HG02610 (cell line): ENCODE measurements around the gene ADAP1.

Source experiments
- ATAC-seq: cut with Tn5 transposase; IDR thresholded peaks from one replicate; pipeline ENCODE4 v1.9.1; 2021; ENCODE audit warnings: mild to moderate bottlenecking, moderate library complexity; ENCODE audit not compliant: unreplicated experiment

The ADAP1 gene

DNA sequence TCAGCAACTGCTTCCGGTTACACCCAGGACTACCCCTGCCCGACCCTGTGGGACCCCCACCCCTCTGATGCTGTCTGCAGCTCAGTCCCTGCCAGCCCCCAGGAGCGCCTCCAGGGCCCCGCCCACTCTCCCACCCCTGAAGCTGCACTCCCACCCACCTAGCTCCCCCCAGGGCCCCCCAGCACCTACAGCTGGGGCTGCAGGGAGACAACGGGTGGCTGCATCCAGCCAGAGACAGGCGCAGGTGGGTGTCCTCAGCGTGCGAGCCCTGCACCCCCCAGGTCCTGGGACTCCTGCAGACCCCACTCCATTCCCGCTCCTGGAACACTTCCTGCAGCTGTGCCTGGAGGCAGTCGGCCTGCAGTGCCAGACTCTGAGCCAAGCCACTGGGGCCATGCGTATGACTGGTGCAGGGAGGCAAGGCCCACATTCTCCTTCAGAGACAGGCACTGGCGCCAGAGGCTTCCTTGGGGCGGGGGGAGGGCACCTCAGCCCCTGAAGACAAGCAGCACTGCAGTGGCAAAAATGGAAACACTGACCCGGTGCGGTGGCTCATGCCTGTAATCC is 34.6 kb upstream of the ADAP1 start:
- no peak for ATAC-seq

DNA sequence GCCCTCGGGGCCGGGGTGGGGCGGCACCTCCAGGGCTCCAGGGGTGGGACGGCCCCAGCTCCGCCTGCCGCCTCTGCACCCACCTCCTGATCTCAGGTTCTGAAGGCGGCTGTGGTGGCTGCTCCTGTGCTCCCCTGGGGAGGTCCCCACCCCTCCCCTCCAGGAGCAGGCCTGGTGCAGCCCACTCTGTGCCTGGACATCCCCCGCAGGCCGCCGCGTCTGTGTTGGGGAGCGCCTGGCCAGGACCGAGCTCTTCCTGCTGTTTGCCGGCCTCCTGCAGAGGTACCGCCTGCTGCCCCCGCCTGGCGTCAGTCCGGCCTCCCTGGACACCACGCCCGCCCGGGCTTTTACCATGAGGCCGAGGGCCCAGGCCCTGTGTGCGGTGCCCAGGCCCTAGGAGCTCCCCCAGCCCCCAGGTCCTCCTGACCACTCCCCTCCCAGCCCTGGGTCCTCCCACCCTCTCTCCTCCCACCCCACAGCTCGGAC is 34.0 kb upstream of the ADAP1 start:
- ATAC-seq = no peak

DNA sequence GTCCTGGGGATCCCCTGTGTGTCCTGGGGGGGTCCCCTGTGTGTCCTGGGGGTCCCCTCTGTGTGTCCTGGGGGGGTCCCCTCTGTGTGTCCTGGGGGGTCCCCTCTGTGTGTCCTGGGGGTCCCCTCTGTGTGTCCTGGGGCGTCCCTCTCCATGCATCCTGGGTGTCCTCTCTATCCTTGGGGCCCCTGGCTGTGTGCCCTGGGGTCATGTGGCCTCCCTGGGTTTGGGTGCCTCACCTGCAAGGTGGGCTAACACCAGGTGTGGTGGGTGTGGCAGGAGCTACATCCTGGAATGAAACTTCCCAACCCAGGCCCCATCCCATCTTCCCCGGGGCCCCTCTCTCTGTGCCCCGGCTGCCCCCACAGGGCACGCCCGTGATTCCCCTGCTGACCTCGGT is 33.4 kb upstream of the ADAP1 start:
- no peak for ATAC-seq

DNA sequence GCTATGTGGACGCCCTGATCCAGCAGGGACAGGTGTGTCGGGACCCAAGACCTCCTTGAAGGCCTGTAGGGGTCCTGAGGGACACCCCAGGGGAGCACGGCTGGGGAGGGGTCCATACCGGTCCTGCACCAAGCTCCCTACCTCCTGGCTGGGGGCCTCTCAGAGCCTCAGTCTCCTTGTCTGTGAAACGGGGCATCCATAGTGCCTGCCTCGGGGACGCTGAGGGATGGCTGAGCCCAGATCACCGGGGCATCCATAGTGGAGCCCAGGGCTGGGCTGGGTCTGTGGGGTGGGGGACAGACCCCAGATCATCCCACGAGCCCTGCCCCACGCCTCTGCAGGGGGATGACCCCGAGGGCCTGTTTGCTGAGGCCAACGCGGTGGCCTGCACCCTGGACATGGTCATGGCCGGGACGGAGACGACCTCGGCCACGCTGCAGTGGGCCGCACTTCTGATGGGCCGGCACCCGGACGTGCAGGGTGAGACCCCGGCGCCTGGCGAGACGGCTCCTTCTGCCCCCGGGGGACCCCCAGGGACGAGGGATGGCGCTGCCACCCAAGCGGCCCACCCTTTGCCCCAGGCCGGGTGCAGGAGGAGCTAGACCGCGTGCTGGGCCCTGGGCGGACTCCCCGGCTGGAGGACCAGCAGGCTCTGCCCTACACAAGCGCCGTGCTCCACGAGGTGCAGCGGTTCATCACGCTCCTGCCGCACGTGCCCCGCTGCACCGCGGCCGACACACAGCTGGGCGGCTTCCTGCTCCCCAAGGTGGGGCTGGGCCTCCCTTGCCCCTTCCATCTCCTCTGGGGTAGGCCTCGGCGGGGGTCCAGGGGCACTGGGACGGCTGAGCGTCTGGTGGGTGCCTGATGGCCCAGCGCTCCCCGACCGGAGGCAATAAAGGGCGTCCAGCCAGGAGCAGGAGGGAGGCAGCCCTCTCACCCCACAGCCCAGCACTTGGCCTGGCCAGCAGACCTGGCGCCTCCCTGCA is 32.6 kb upstream of the ADAP1 start:
- no peak for ATAC-seq

DNA sequence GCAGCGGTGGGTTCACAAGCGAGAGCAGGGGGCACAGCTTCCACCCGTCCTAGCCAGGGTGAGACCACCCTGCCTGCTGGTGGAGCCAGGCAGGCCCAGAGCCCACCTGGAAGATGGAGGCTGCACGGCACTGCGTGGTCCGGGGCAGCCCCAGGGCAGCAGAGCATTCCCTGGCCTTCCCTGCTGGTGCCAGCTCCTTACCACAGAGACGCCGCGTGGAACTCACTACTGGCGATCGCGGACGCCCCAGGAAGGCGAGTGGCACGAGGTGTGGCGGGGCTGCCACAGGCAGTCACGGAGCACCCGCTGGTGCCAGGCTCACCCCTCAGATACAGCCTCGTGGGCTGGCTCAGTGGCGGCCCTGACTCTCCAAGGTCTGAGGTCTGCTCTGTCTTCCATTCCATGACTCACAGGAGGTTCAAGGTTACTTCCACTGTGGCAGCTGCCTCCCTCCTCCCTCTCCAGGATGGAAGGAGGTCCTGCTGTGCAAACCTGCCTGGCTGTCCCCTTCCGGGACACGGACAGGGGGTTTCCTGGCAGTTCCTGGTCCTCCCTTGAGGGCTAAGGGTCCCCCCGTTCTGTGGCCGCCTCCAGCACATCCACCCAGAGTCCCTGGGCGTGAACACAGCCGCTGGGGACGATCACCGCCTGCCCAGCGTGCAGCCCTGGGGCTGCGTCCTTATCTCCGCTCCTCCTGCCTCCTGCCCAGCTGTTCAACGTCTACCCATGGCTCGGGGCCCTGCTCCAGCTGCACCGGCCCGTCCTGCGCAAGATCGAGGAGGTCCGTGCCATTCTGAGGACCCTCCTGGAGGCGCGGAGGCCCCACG is 31.6 kb upstream of the ADAP1 start:
- ATAC-seq = no peak

- ATAC-seq = no peak
Observed at GRCh38 chr7:985127-985416, 30.6 kb upstream of the ADAP1 start.

DNA sequence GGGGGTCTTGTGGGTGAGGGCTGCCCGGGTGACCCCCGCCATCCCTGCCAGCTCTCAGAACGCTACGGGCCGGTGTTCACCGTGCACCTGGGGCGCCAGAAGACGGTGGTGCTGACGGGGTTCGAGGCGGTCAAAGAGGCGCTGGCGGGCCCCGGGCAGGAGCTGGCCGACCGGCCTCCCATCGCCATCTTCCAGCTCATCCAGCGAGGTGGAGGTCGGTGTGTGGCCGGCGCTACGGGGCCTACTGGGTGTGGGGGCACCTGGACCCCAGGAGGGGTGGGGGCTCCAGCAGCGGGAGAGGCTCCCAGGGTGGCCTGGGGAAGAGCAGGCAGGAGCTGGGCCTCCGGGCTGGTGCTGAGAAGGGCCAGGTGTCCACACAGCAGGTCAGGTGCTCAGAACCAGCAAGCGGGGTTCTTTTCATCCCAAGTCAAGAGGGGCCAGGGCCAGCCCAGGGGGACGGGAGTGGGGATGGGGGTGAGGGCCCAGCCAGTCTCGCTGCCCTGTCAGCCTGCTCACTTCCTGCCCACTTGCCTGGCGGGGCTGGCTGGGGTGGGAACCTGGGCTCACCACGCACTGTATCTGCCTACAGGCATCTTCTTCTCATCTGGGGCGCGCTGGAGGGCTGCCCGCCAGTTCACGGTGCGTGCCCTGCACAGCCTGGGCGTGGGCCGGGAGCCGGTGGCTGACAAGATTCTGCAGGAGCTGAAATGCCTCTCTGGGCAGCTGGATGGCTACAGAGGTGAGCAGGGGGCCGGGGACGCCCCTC is 30.1 kb upstream of the ADAP1 start:
- ATAC-seq = no peak

DNA sequence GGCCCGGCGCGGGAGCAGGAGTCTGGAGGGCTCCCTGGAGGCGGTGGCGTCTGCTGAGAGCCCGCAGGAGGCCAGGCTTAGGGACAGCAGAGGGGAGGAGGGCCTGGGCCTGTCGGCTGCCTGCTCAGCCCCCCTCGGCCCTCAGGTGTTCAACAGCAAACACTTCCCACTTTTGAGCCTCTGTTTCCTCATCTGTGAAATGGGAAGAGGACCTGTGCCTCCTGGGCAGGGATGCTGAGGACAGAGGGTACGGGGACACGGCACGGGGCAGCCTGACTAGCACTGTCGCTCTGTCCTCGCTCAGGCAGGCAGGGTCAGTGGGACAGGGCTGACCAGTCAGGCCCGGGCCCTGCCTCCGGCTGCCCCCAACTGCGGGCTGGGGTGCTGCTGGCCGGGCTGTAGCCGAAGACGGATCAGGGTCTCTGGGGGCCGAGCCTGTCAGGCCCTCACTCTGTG is 29.2 kb upstream of the ADAP1 start:
- ATAC-seq = no peak

DNA sequence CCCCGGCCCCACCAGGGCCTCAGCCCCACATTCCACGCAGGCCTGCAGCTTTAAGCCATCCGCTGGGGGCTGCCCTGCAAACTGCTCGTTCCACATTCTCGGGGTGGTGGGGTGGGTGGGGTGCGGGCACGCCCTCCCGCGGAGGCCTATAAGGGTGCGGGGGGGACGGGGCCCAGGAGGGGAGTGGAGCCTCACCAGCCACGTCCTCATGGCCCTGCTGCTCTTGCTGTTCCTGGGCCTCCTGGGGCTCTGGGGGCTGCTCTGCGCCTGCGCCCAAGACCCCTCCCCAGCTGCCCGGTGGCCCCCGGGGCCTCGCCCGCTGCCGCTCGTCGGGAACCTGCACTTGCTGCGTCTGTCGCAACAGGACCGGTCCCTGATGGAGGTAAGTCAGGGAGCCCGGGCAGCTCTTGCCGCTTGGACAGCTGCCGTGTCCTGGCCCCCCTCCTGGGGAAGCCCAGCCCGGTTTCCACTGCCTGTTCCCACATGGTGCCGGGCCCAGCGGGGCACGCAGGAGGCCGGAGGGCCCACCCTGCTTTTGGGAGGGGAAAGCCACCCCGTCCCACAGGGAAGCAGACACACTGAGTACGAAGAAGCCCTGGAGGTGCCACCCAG is 28.6 kb upstream of the ADAP1 start, which contains the start of gene CYP2W1:
TSS of gene CYP2W1 (plus strand) at position 178 of the 612 bp plus-strand sequence. CDS start at position 209, 31 bp downstream.
- ATAC-seq = no peak

- ATAC-seq = no peak
Observed at GRCh38 chr7:982511-983003, 28.1 kb upstream of the ADAP1 start.

GRCh38 chr7:981793-982510 is 27.5 kb upstream of the ADAP1 start:
- ATAC-seq = no peak

DNA sequence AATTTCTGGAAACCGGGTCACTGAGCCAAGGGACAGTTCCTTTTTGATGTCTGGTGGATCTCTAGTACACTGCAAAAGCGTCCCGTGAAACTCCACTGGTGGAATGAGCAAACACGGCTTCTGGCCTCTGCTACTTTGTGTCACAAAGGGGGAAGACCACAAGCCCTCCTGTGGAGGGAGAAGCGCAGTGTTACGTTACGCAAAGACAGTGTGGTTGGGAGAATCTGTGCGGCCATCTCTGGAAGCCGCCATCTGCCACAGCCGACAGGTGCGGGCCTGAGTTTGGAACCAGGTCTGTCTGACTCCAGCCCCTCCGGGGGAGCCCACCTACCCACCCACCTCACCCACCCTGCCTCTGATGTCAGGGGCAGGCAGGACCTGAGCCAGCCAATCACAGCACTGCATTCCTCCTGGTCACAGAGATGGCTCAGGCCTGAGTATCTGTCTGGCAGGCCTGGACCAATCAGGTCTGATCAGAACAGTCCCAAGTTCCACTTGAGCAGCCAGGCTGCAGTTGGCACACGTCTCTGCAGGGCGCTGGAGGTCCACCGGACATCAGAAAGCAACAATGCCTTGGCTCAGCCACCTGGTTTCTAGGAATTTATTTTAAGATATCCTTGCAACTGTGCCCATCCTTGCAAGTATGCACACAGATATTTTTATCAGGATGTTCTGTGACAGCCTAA is 25.5 kb upstream of the ADAP1 start:
- no peak for ATAC-seq

DNA sequence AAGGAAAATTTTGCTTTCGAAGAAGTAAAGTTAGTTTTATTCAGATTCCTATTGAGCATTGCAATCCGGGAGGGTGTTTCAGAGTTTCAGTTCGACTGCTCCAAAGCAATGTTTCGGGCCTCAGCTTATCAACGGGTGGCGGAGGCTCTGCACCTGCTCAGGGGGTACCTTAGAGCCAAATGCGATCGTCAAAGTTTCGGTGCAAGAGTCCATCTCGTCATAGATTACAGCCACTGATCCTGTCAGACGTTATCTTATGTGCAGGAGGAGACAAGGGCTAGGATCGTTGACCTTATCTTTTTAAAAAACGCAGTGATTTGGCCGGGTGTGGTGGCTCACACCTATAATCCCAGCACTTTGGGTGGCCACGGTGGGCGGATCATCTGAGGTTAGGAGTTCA is 24.7 kb upstream of the ADAP1 start:
- ATAC-seq = no peak

GRCh38 chr7:978416-979091 is 24.1 kb upstream of the ADAP1 start:
- ATAC-seq = no peak

DNA sequence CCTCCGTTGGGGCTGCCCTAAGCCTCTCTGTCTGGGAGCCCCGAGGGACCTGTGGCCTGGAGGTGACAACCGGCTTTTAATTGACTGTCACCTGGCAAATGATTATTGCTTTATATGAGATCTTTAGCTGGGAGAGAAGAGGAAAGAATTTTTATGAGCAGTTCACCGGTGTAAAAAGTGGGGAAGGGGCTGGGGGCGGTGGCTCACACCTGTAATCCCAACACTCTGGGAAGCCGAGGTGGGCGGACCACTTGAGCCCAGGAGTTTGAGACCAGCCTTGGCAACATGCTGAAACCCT is 23.5 kb upstream of the ADAP1 start:
- no peak for ATAC-seq

- peak; percentile 30 for ATAC-seq
Observed at GRCh38 chr7:977326-978048, 23.0 kb upstream of the ADAP1 start.

DNA sequence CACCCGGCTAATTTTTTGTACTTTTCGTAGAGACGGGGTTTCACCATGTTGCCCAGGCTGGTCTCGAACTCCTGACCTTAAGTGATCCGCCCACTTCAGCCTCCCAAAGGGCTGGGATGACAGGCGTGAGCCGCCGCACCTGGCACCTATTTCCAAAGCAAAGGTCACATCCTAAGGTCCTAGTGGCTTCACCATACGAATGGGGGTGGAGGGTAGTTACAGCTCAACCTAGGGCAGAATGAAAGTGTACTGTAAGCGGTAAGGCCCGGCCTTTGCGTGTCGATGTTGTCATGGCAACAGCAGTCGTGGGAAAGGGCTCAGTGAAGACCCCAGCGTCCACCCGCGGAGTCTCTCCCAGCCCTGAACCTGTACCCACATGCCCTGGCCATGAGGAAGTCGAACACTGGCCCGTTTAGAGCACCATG is 22.4 kb upstream of the ADAP1 start:
- no peak for ATAC-seq
